OCI-LY1 (cell line): Measurements from ENCODE around the gene ATP5PF.

Experiments
- CTCF ChIP-seq: fragments of 200-600 bp; sonication (generic), shearing (Covaris generic); IDR thresholded peaks from 2 replicates; pipeline ENCODE4 v1.5.1; 2017; ENCODE audit warnings: mild to moderate bottlenecking, antibody characterized with exemption, low read length, moderate library complexity, mixed read lengths
- EZH2 ChIP-seq: fragments of 200-600 bp; sonication (generic), shearing (Covaris generic); IDR thresholded peaks from 2 replicates; pipeline ENCODE4 v1.8.0; 2017; ENCODE audit warnings: borderline replicate concordance, mixed run types, mild to moderate bottlenecking, antibody characterized with exemption, low read length, moderate library complexity, mixed read lengths

- TF ChIP-seq CTCF (no peak), EZH2 (no peak)
Observed at GRCh38 chr21:25688275-25689155, 46.2 kb downstream of the ATP5PF start.
